Activated T-cell treated with anti-CD3 and anti-CD28 coated beads, Interleukin-2, amount 50 U/mL, for 72 hours (primary cell): ENCODE results near the gene PAPOLB. TPM values are rescaled to one million over a fixed set of nuclear protein-coding genes. Genes with fewer than 3 reads are reported as not detected.
"Not testable (repeated sequence)": the region's sequence is repeated elsewhere in the genome, so short reads cannot be mapped to it uniquely, and the experiment has no call there.

ENCODE experiments used
- ATAC-seq, 2 donors: fragments of 150-1000 bp; cut with Tn5 transposase; replicated peaks in 1 of 2; 2 replicates each; pipeline ENCODE4 v1.10.0; 2021; ENCODE audit warnings: moderate library complexity in 2 of 2, mild to moderate bottlenecking in 1 of 2
- DNase-seq, 2 donors: peaks; one replicate each; pipeline ENCODE4 v3.0.0; 2021 to 2022; ENCODE audit warnings: mixed read lengths in 1 of 2
- H3K27ac Mint-ChIP-seq: one replicate; pipeline ENCODE4 v1.8.0; 2022; ENCODE audit warnings: mild to moderate bottlenecking, moderate library complexity, mixed read lengths
- H3K27me3 Mint-ChIP-seq: one replicate; pipeline ENCODE4 v1.8.0; 2022; ENCODE audit warnings: low read depth, mixed read lengths
- H3K36me3 Mint-ChIP-seq, 2 donors: one replicate each; pipeline ENCODE4 v1.8.0; 2022; ENCODE audit warnings: mixed read lengths in 2 of 2, mild to moderate bottlenecking in 1 of 2; ENCODE audit not compliant: insufficient read depth in 2 of 2
- H3K4me1 Mint-ChIP-seq: one replicate; pipeline ENCODE4 v1.8.0; 2022; ENCODE audit warnings: low read depth, mixed read lengths
- H3K4me3 Mint-ChIP-seq, 2 donors: one replicate each; pipeline ENCODE4 v1.8.0; 2022; ENCODE audit warnings: mild to moderate bottlenecking in 2 of 2, mixed read lengths in 2 of 2, moderate library complexity in 2 of 2
- H3K9me3 Mint-ChIP-seq, 2 donors: one replicate each; pipeline ENCODE4 v1.8.0; 2022; ENCODE audit warnings: mixed read lengths in 2 of 2
- total RNA-seq, 2 donors: library from RNA; stranded (reverse); gene quantifications; one replicate each; pipeline ENCODE4 v1.2.3, GENCODE V29; 2022

The PAPOLB gene
- total RNA-seq: under 1 TPM in 1 of 2 donors, not detected in 1; 0.05 TPM

DNA sequence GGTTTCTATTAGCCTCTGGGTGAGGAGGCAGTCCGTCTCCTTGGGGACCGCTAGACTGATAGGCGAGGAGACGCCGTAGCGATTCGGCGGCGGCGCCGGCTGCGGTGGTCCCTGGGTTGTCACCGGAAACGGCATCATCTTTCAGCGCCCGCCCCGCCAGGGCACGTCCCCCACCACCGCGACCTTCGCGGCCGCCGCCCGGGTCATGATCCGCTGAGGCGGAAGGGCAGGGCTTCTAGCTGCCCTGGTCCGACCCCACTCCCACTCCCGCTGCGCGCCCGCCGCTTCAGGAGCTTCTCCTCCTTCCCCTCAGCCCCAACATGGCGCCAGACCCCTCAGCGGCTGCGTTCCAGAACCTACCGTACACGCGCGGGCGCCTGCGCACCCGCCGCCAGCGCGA lies at the start of gene PAPOLB:
Gene PAPOLB (minus strand): TSS at position 358 of the 400 bp plus-strand sequence. CDS start 220 bp downstream, at position 138.
- peak; percentile 69 to 73 for ATAC-seq
- Mint-ChIP-seq H3K27ac (no peak within 1 kb of the TSS), H3K36me3 (peaks cover 9 to 10% of the 10 kb centered on the region in 2 donors), H3K4me1 (no peaks in the 10 kb centered on the region), H3K4me3 (peak within 1 kb of the TSS; percentile 66), H3K9me3 (peaks cover 0 to 2% of the 10 kb centered on the region in 2 donors), H3K27me3 (peaks cover 52% of the 10 kb centered on the region)
- DNase-seq: peak; percentile 37 to 51

DNA sequence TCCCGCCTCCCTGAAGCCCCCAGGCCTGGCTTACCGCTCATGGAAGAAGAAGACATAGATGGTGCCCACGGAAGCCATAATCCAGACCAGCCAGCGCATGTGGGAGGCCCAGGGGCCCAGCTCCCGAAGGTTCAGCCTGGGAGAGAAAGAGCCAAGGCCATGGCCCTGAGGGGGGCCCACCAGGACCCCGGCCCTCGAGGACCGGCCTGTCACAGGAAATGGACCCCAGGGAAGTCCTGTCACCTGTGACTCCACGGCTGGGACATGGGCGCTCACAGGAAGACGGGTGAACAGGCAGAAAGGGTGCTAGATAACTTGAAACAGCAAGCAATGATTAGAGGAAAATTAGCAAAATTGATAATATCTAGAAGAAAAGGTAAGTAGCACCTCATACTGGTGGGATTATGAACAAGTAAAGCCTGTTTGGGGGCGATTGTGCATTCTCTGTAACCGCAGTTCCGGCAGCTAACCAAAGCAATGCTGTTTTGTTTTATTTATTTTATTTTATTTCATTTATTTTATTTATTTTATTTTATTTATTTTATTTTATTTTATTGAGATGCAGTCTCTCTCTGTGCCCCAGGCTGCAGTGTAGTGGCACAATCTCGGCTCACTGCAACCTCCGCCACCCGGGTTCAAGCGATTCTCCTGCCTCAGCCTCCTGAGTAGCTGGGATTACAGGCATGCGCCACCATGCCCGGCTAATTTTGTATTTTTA lies 49.4 kb upstream of the PAPOLB start:
- ATAC-seq (no peak), DNase-seq (no peak)
- Mint-ChIP-seq H3K4me3 (no peak overlapping the region), H3K27ac (no peak overlapping the region), H3K27me3 (no peaks in the 10 kb centered on the region), H3K9me3 (no peaks in the 10 kb centered on the region), H3K36me3 (no peaks in the 10 kb centered on the region), H3K4me1 (no peaks in the 10 kb centered on the region)

DNA sequence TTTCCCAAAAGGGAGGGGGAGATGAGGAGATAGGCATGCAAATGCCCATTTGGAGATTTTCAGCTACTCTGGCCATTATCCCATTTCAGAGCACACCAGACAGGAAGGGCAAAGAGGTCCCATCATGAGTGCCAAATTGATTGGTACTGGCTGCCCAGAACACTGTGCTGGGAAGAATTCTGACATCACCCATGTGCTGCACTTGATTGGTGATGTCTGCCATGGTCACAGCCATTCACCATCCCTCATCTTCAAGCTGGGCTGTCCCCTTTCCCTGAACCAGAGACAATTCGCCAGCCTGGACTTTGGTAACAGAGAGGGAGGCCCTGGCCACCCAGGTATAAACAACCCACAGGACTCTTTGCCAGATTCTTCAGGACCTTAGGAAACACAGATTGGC lies 44.9 kb upstream of the PAPOLB start:
- H3K9me3 Mint-ChIP-seq: no peaks in the 10 kb centered on the region
- ATAC-seq (no peak), DNase-seq (no peak)
- H3K4me1 Mint-ChIP-seq: no peaks in the 10 kb centered on the region
- no peak overlapping the region for H3K27ac Mint-ChIP-seq
- H3K4me3 Mint-ChIP-seq: no peak overlapping the region
- no peaks in the 10 kb centered on the region for H3K27me3 Mint-ChIP-seq
- no peaks in the 10 kb centered on the region for H3K36me3 Mint-ChIP-seq

DNA sequence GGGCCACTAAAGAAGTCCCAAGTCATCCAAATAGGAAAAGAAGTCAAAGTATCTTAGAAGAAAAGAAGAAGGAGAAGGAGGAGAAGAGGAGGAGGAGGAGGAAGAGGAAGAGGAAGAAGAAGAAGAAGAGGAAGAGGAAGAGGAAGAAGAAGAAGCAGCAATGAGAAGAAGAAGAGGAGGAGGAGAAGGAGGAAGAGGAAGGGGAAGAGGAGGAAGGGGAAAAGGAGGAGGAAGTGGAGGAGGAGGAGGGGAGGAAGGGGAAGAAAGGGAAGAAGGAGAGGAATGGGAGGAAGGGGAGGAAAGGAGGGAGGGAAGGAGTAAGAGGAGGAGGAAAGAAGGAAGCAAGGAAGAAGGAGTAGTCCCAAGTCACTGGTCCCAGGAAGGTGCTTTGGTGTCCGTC lies 43.3 kb upstream of the PAPOLB start:
- H3K9me3 Mint-ChIP-seq: no peaks in the 10 kb centered on the region

DNA sequence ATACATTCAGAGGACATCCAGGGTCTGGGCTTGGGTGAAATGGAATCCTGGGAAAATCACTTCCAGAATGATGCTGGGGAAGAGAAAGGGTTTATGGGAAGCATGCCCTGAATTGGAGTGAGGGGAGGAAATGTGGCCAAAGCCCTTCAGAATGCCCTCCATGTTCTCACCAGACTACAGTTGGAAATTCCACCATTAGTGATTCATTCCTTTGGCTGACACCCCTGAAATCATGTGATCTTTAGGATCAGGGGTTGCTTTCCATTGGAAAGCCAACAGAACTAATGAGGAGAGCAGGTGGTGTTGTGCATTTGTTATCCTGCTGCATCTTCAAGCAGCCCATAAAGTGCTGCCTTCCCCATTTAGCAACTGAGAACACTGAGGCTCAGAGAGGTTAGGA lies 42.5 kb upstream of the PAPOLB start:
- H3K27me3 Mint-ChIP-seq: peaks cover 7% of the 10 kb centered on the region
- H3K36me3 Mint-ChIP-seq: no peaks in the 10 kb centered on the region
- H3K9me3 Mint-ChIP-seq: no peaks in the 10 kb centered on the region
- DNase-seq: no peak
- H3K4me3 Mint-ChIP-seq: no peak overlapping the region
- no peak overlapping the region for H3K27ac Mint-ChIP-seq
- no peaks in the 10 kb centered on the region for H3K4me1 Mint-ChIP-seq
- ATAC-seq: no peak

More for the DNA sequence above, 43.3 kb upstream of the PAPOLB start:
- no peak for ATAC-seq
- Mint-ChIP-seq H3K4me3 (no peak overlapping the region), H3K36me3 (no peaks in the 10 kb centered on the region), H3K4me1 (no peaks in the 10 kb centered on the region), H3K27ac (no peak overlapping the region), H3K27me3 (peaks cover under 1% of the 10 kb centered on the region)
- no peak for DNase-seq

DNA sequence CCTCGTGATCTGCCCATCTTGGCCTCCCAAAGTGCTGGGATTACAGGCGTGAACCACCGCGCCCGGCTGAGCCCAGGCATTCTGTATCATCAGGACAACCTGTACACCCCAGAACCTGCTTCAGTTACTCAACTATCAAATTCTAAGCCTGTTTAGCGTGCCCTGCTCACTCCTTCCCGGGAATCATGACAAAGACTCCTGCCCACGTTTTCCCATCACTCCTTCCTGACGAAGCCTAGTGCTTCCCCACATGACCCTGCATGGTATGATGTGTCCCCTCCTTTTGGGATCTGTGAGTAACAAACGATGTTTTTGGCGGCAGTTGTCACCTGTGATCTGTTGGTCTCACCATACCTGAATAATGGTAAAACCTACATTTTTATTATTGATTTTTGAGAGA lies 33.9 kb upstream of the PAPOLB start:
- H3K27me3 Mint-ChIP-seq: peaks cover 7% of the 10 kb centered on the region
- no peaks in the 10 kb centered on the region for H3K36me3 Mint-ChIP-seq
- no peaks in the 10 kb centered on the region for H3K4me1 Mint-ChIP-seq
- no peak overlapping the region for H3K27ac Mint-ChIP-seq
- ATAC-seq (no peak), DNase-seq (no peak)
- peaks cover 0 to 4% of the 10 kb centered on the region in 2 donors for H3K9me3 Mint-ChIP-seq
- H3K4me3 Mint-ChIP-seq: no peak overlapping the region

DNA sequence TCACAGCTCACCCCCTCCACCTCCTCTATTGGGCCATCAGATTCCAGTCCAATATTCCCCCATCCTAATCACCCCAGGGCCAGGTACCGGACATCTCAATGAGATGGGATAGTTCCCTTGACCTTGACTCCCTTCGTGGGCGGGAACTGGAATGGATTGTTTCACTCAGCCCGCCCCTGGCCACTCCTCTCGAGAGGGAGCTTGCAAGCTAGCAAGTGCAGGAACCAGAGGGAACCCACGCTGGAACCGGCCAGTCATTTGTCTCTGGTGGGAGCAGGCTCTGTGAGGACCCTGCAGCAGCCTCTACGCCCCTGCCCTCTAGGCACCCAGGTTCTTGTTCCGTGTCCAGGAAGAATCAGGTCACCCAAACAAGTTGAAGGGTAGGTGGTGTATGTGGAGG lies 32.7 kb upstream of the PAPOLB start:
- ATAC-seq (no peak), DNase-seq (no peak)
- Mint-ChIP-seq H3K4me3 (no peak overlapping the region), H3K27me3 (peaks cover under 1% of the 10 kb centered on the region), H3K4me1 (no peaks in the 10 kb centered on the region), H3K36me3 (no peaks in the 10 kb centered on the region), H3K9me3 (peaks cover 0 to 4% of the 10 kb centered on the region in 2 donors), H3K27ac (no peak overlapping the region)

DNA sequence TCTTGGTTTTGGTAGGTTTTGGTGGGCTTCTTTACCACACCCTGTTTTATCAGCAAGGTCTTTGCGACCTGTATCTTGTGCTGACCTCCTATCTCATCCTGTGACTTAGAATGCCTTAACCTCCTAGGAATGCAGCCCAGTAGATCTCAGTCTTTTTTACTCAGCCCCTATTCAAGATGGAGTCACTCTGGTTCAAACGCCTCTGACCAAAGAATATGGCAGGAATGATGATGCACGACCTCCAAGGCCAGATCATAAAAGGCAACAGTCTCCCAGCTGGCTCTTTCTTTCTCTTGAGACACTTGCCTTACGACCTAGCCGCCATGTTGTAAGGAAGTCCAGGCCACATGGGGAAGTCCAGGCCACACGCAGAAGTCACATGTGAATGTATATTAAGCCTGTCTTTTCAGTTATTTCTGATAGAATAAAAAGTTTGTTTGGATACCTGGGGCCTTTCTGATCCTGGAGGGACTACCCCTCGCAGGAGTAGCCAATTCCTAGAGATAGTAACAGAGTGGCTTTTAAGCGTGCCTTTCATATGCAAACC lies 32.2 kb upstream of the PAPOLB start:
- H3K4me1 Mint-ChIP-seq: no peaks in the 10 kb centered on the region
- H3K4me3 Mint-ChIP-seq: no peak overlapping the region
- H3K9me3 Mint-ChIP-seq: peaks cover 0 to 4% of the 10 kb centered on the region in 2 donors
- no peak overlapping the region for H3K27ac Mint-ChIP-seq
- no peaks in the 10 kb centered on the region for H3K36me3 Mint-ChIP-seq
- DNase-seq (no peak), ATAC-seq (no peak)
- no peaks in the 10 kb centered on the region for H3K27me3 Mint-ChIP-seq

DNA sequence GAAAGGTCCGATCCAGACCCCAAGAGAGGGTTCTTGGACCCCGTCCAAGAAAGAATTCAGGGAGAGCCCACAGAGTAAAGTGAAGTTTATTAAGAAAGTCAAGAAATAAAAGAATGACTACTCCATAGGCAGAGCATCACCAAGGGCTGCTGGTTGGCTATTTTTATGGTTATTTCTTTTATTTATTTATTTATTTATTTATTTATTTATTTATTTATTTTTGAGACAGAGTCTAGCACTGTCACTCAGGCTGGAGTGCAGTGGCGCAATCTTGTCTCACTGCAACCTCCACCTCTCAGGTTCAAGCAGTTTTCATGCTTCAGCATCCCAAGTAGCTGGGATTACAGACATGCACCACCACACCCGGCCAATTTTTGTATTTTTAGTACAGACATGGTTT lies 31.4 kb upstream of the PAPOLB start:
- not testable (repeated sequence) for H3K4me1 Mint-ChIP-seq, H3K9me3 Mint-ChIP-seq, ATAC-seq, H3K27ac Mint-ChIP-seq, H3K36me3 Mint-ChIP-seq, DNase-seq, H3K27me3 Mint-ChIP-seq, H3K4me3 Mint-ChIP-seq

DNA sequence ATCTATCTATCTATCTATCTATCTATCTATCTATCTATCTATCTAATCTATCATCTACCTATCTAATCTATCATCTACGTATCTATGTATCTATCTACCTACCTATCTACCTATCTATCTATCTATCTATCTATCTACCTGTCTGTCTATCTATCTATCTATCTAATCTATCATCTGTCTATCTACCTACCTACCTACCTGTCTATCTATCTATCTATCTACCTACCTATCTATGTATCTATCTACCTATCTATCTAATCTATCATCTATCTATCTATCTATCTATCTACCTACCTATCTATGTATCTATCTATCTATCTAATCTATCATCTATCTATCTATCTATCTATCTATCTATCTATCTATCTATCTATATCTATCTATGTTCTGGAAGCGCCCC lies 29.7 kb upstream of the PAPOLB start:
- DNase-seq, H3K27me3 Mint-ChIP-seq, H3K4me3 Mint-ChIP-seq, H3K36me3 Mint-ChIP-seq, ATAC-seq, H3K4me1 Mint-ChIP-seq, H3K9me3 Mint-ChIP-seq: not testable (repeated sequence)
- peak overlapping the region; percentile 89 for H3K27ac Mint-ChIP-seq

DNA sequence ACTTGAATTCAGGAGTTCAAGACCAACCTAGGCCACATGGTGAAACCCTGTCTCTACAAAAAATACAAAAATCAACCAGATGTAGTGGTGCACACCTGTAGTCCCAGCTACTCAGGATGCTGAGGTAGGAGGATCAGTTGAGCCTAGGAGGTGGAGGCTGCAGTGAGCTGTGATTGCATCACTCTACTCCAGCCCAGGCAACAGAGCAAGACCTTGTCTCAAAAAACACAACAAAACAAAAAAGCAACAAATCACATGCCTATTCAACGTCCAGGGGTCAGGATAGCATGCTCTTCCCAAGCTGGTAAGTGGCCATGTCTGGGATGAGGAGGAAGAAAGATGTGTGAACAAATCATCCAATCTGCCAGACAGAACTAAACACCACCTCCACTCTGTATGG lies 27.9 kb upstream of the PAPOLB start:
- peaks cover 0 to 4% of the 10 kb centered on the region in 2 donors for H3K9me3 Mint-ChIP-seq
- H3K27me3 Mint-ChIP-seq: peaks cover 8% of the 10 kb centered on the region
- no peak for ATAC-seq
- no peak overlapping the region for H3K27ac Mint-ChIP-seq
- H3K4me3 Mint-ChIP-seq: no peak overlapping the region
- DNase-seq: no peak
- H3K4me1 Mint-ChIP-seq: no peaks in the 10 kb centered on the region
- no peaks in the 10 kb centered on the region for H3K36me3 Mint-ChIP-seq

DNA sequence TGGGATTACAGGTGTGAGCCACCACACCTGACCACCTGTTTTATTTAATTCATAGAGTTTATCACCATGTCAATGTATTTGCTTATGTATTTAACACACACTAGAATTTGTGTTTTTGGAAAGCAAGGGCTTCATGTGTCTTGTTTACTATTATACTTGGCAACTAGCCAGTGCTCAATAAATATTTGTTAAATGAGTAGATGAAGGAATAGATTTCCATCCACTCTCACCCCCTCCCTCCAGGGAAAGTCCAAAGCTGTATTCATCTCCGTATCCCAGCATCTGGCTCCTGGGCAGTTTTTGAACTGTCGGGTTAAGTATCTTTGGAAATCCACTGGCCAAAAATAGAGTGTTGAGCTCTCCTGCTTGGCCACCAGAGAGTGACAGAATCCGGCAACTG lies 26.3 kb upstream of the PAPOLB start:
- Mint-ChIP-seq H3K27ac (no peak overlapping the region), H3K4me1 (no peaks in the 10 kb centered on the region), H3K4me3 (no peak overlapping the region), H3K27me3 (peaks cover 8% of the 10 kb centered on the region), H3K9me3 (no peaks in the 10 kb centered on the region), H3K36me3 (no peaks in the 10 kb centered on the region)
- no peak for DNase-seq
- ATAC-seq: no peak

DNA sequence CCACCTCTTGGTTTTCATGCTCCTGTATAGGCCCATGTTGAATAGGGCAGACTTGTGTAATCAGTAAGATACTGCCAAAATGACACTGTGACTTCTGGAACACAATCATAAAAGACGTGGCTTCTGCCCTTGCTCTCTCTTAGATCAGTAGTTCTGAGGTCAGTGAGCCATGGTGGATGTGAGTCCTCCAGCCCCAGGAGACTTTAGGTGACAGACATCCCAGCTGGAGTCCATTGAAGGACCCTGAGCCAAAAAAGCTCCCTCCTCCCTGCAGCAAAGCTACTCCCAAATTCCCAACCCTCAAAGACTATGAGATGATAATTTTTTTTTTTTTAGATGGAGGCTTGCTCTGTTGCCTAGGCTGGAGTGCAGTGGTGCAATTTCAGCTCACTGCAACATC lies 24.8 kb upstream of the PAPOLB start:
- H3K9me3 Mint-ChIP-seq: no peaks in the 10 kb centered on the region
- H3K4me3 Mint-ChIP-seq: no peak overlapping the region
- ATAC-seq (no peak), DNase-seq (no peak)
- H3K27ac Mint-ChIP-seq: no peak overlapping the region
- no peaks in the 10 kb centered on the region for H3K36me3 Mint-ChIP-seq
- H3K4me1 Mint-ChIP-seq: peaks cover 10% of the 10 kb centered on the region
- peaks cover 20% of the 10 kb centered on the region for H3K27me3 Mint-ChIP-seq

DNA sequence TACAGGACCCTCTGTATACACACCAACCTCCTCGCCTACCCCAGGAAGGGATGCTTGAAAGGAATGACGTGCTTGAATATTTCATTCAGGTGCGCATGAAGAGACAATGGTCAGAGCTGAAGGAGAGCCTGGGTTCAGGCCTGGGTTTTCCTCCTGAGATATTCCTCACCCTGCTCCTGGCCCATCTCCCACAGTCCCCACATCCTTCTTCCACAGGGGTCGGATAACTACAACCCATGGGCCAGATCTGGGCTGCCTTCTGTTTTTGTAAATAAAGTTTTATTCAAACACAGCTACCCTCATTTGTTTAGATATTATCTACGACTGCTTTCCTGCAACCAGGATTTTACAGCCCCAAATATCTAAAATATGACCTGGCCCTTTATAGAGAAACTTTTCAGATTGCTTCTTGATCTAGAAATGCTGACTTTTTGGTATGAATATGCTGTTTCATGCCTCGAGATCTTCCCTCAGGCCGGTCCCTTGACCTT lies 23.5 kb upstream of the PAPOLB start:
- Mint-ChIP-seq H3K4me1 (peaks cover 10% of the 10 kb centered on the region), H3K27ac (no peak overlapping the region), H3K36me3 (no peaks in the 10 kb centered on the region), H3K27me3 (peaks cover 25% of the 10 kb centered on the region), H3K9me3 (no peaks in the 10 kb centered on the region), H3K4me3 (no peak overlapping the region)
- ATAC-seq: no peak
- no peak for DNase-seq
